Vagina (tissue), 2 donors: ENCODE results near the gene PIGA.

Source experiments
- POLR2AphosphoS5 ChIP-seq, 2 donors: sonication (generic); formaldehyde crosslinking; IDR thresholded peaks; one replicate each; pipeline ENCODE4 v1.9.0; 2017; ENCODE audit warnings: antibody characterized with exemption in 2 of 2, mild to moderate bottlenecking in 2 of 2, low read depth in 1 of 2; ENCODE audit not compliant: insufficient read depth in 1 of 2
- TF ChIP-seq, protein P1 (sequence below), 3 experiments: fragments of 450-650 bp in 2 of 3; fragments of 200-600 bp in 1 of 3; sonication (generic) in 1 of 3; IDR thresholded peaks; one replicate each; pipeline ENCODE4 v1.5.1; 2017 to 2019; ENCODE audit warnings: antibody characterized with exemption in 3 of 3, mild to moderate bottlenecking in 2 of 3, moderate library complexity in 2 of 3

- TF ChIP-seq, protein P1, sequence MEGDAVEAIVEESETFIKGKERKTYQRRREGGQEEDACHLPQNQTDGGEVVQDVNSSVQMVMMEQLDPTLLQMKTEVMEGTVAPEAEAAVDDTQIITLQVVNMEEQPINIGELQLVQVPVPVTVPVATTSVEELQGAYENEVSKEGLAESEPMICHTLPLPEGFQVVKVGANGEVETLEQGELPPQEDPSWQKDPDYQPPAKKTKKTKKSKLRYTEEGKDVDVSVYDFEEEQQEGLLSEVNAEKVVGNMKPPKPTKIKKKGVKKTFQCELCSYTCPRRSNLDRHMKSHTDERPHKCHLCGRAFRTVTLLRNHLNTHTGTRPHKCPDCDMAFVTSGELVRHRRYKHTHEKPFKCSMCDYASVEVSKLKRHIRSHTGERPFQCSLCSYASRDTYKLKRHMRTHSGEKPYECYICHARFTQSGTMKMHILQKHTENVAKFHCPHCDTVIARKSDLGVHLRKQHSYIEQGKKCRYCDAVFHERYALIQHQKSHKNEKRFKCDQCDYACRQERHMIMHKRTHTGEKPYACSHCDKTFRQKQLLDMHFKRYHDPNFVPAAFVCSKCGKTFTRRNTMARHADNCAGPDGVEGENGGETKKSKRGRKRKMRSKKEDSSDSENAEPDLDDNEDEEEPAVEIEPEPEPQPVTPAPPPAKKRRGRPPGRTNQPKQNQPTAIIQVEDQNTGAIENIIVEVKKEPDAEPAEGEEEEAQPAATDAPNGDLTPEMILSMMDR (IDR thresholded peaks at IDR 0.05) = no peak
- TF ChIP-seq POLR2AphosphoS5 (IDR thresholded peaks at IDR 0.05; ENCODE audit: insufficient read depth in 1 of 2, low read depth in 1 of 2) = no peak
These were observed 33.4 kb downstream of the PIGA start for GRCh38 chrX:15301924-15302323.
